ENCODE results near the gene SNTB2.

Gene SNTB2

DNA sequence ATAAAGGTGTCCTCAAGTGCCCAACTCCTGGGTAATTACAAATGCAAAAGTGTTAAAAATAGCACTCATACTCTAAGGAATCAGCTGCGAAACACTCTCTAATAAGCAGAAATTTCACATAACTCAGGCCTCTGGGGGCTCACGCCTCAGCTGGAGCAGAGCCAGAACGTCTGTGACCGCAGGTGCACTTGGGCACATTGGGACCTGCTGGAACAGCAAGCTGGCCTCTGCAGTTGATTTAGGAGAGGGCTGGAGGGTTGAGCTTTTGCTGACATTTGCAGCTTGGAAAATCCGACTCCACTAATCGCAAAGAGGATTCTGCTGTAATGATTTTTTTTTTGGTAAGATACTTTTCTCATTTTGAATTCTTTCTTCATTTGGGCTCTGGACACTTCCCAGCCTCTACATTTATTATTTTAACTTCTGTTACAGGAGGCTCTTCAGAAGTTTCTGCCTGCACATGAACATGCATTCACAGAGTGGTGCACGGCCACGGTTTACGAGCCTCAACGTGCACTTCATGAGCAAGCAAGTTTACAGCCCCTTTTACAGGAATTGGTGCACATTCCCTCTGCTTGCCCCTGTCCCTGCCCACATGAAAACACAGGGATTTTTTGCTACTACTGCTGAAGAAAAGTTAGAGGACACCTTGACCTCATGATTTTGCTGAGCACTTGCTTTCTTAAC lies 4.1 kb upstream of the SNTB2 start:
- peak; percentile 86 for DNase-seq

DNA sequence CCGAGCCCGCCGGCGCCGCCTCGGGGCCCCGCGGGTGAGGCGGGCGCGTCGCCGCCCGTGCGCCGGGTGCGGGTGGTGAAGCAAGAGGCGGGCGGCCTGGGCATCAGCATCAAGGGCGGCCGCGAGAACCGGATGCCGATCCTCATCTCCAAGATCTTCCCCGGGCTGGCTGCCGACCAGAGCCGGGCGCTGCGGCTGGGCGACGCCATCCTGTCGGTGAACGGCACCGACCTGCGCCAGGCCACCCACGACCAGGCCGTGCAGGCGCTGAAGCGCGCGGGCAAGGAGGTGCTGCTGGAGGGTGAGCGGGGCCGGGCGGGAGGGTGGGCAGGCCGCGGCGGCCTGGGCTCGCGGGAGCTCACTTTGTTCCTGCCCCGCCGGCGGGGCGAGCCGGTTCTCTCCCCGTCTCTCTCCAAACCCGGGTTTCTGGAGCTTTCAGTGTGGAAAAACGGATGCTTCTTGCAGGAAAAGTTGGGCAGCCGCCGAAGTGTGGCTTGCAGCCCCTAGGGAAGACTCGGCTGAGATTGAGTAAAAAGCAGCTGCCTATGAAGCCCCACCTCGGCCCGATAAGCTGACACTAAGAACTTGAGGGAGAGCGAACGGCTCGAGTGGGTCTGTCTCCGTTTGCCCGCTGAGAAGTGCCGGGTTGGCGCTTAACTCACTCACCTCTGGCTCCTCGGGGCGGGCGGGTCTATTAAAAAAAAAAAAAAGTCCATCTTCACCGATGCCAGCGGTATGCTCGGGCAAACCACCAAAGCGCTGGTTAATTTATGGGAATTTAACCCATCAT lies 677 bp downstream of the SNTB2 start:
- DNase-seq = peak; percentile 57

DNA sequence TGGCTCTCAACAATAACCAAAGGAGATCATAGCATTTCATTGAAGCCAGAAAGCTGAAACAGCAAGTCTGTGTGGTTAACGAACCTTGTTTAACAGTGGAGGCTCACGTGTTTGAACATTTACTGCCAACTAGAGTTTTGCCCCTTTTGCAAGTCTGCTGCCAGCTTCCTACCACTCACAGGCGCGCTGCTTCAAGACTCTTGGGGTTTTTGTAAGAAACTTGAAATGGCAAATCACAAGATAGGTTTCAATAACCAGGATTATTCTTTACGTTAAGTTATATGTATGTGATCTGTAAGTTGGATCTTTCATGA lies 1.2 kb downstream of the SNTB2 start:
- DNase-seq = peak; percentile 50

DNA sequence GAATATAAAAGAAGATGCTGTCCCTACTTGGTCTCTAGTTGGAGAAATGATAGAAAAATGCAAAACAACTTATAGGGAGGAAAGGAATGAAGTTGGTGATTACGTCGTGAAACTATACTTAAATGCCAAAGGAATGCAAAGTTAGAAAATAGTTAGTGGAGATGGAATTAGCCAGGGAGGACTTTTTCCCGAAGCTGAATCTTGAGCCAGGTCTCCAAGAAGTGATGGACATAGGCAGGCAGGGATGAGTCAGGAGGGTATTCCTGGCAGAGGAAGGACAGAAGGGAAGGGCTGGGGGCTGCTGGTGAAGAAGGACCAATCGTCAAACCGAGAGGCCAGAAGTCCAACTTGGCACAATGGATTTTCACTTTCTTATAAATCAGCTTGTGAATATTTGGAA lies 1.8 kb downstream of the SNTB2 start:
- DNase-seq = no peak

DNA sequence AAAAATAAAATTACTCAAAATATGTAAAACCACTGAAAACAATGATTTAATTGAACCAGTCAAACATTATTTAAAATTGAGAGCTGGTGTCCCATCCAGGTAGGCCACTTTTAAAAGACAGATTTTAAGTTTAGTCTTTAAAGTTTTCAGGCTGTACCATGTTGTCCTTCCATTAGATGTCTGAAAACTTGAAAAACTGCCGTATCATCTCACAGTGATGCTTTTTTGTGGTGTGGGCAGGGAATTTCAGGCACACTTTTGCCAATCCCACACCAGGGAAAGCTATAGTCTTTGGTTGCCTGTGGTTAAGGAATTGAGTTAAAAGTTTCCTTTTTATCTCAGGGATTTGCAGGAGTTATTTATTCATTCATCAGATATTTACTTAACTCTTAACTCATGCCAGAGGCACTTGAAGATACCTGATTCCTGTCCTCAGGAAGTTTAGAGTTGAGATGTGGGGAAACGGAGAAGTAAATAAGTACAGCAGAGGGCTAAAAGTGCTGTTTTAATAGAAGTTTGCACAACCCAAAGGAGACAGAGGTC lies 3.2 kb downstream of the SNTB2 start:
- DNase-seq = no peak

DNA sequence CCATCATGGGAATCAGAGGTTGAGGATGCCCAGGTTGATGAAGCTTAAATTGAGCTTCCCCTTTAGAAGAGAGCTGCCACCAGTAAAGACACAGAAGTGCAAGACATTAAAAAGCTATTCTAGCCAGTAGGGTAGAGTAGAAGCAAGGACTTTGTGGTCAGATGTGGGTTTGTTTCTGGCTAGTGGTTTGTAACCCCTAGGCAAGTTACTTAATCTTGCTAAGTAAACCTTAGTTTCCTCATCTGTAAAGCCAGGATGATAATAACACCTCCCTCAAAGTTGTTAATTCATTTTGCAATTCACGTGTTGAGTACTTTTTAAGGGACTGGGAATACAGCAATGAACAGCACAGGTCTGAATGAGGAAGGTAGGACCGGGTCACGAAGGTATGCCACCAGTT lies 3.6 kb downstream of the SNTB2 start:
- DNase-seq = no peak

DNA sequence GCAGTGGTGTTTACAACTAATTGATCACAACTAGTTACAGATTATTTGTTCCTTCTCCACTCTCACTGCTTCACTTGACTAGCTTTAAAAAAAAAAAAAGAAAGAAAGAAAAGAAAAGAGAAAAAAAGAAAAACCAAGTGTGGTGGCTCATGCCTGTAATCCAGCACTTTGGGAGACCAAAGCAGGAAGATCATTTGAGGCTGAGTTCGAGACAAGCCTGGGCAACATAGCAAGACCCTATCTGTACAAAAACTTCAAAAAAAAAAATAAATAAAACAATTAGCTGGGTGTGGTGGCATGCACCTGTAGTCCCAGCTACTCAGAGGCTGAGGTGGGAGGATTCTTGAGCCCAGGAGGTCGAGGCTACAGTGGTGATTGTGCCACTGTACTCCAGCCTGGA lies 4.2 kb downstream of the SNTB2 start:
- no peak for DNase-seq

DNA sequence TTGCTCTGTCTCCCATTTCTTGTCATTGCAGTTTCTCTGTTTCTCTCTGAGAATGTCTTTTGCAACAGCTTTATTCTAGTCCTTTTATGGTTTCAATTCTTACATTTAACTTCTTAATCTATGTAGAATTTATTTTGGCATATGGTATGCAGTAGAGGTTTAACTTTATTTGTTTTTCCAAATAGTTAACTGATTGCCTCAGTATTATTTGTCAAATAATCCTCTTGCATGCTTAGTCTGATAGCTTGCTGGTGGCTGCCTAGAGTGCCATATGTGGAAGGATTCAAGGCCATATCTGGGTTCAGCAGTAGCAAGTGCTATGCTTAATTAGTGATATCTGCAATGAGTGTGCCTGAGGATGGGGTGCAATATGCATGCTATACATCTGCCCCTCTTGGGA lies 6.9 kb downstream of the SNTB2 start:
- no peak for DNase-seq

DNA sequence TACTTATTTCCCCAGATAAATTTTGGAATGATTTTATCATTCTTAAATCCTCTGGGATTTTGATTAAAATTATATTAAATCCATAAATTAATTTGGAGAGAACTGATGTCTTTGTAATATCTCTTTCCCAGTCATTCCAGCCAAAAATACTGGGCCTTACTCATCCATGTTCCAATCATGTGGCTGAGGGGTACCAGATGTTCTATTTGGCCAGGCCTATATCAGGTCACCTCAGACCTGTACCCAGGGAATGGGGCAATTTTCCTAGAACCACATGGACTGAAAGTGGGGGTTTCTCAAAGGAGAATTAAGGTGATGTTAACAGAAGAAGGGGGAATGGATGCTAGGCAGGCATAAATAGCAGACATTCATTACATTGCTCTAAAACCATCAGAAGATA lies 7.5 kb downstream of the SNTB2 start:
- no peak for DNase-seq

DNA sequence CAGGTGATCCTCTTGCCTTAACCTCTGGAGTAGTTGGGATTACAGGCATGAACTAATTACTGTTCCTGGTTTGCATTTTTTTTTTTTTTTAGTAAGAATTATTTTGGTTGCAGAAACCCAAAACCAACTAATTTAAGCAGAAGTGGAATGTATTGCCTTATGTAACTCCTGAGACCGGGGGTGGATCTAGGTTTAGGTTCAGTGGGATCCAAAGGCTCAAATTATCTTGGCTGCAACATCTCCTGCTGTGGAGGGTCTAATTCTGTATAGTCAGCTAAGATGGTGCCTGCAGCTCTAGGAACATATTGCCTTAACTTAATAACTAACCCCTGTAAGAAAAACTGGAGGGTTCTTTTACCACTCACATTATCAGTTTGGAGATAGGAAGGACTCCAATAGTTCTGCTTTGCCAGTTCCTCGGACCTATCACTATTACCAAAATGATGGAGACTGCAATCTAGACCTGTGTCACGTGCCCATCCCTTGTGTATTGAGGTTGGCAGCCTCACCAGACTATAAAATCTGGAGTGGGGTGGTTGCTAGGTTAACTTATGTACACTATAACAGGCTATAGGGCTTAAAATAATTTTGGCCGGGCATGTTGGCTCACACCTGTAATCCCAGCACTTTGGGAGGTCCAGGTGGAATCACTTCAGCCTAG lies 8.5 kb downstream of the SNTB2 start:
- DNase-seq = peak; percentile 10

DNA sequence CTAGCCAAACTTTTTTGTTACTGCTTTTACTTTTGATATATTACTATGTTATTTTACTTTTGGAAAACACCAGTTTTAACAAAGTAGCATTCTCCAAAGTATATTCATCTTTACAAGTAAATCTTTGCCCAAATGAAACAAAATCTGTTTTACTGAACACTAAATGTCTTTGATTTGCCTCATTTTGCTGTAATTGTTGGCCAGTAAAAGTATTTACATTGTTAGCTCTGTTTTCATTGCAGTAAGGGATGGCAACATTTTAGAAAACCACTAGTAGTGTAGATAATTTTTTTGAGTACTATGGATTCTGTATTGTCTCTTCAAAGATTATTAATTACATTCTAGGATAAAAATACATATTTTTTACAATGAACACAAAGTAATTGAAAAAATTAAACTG lies 10.6 kb downstream of the SNTB2 start:
- no peak for DNase-seq

DNA sequence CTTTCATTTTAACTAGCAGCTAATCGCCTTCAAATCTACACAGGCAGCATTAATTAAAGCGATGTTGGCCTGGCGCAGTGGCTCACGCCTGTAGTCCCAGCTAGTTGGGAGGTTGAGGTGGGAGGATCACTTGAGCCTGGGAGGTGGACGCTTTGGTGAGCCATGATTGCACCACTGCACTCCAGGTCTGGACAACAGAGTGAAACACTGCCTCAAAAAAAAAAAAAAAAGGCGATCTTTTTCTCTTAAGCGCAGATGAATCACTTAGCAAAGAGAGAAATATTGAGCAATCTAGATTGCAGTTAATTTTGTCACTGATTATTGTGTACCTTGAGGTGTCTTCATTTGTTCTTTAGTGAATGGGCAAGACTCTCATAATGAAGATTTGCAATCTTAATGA lies 12.4 kb downstream of the SNTB2 start:
- DNase-seq = no peak

DNA sequence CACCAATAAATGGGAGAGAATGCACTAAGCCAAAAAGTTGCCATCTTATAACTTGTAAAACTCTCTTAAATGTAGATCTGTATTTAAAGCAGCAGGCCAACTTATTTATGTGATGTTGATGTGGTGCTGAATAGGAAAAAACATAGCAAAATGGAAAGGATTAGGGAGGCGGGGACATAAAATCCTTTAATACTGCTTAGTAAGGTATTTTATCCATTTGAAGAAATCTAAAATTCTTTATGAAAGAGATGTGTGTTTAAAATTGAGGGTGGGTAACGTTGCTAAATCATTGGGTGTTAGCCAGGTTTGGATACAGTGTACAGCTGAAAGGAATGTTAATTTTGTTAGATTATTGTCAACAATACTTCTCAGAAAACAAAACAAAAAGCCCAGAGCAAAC lies 14.3 kb downstream of the SNTB2 start:
- DNase-seq = no peak

DNA sequence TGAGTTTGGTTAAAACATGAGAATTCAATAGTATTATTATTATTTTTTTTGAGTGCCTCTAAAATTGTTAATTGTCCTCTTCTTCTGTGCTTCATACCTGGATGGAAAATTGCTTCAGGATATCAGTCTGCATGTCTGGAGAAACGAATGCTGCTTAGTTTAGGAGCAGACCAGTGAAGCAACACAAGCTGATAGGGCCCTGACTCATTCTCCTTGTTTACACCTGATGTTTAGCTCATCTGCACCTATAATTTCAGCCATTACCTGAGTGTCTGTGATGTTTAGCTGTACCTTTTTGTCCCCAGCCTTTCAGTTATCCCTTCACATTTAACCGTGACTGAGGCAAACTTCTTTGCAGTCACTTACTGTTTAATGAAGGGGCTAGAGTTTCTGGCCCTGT lies 14.8 kb downstream of the SNTB2 start:
- peak; percentile 32 for DNase-seq

DNA sequence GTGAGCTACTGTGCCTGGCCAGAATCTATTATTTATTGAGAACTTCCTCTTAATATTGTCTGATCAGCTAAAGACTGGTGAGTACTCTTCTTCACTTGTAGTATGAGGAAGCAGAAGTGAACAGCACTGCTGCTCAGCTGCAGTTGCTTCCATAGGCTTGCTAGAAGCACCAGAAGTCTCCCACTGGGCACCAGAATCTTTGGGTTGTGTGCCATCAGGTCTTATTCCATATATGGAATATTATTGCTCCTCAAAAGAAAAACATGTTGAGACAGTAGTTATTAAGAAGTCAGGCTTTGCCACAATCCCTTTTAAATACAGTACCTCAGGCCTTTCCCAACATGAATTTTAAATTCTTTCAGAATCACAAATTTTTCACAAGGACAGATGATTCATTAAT lies 17.2 kb downstream of the SNTB2 start:
- DNase-seq = no peak

DNA sequence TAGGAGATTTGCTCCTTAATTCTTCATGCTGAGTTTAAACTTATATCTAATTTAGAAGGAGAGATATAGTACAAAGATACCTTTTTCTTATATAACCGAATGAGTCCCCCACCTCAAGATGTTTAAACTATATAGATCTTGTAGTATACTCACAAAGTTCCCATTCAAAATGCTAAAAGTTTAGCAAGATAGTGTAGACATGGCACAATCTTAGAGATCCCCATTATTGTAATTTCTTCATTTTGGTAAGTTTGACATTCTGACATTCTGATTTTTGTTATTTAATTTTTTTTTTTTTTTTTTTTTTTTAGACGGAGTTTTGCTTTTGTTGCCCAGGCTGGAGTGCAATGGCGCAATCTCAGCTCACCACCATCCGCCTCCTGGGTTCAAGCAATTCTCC lies 22.8 kb downstream of the SNTB2 start:
- no peak for DNase-seq

DNA sequence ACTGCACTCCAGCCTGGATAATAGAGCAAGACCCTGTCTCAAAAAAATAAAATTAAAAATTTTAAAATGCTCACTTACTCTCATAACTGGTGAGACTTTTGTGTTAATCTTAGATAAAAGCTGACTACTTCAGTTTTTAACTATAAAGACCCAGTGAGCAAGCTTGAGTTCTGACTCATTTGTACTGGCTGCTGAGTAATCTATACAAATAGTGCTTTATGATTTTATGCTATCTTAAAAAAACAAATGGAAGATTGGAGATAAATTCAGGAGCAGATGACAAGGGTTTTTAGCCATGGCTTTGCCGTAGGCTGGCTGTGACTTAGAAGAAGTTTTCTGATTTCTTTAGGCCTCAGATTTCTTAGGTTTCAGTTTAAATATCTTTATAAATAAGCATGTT lies 30.5 kb downstream of the SNTB2 start:
- DNase-seq = no peak

DNA sequence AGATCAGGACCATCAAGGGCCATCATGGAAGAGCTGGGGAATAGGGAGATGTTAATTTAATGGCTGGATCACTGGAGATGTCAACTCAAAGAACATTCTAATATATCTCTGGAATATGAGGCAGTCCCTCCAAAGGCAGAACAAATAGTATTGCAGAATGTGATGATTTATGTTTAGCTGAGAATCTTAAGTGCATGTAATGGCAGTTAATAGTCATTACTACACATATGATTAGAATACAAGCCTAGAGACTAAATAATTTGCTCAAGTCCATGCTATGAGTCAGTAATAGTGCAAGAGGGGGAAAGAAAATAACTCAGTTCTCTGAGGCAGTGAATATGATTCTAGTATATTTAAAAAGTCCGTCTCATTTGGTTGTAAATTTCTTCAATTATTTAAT lies 32.3 kb downstream of the SNTB2 start:
- DNase-seq = no peak

DNA sequence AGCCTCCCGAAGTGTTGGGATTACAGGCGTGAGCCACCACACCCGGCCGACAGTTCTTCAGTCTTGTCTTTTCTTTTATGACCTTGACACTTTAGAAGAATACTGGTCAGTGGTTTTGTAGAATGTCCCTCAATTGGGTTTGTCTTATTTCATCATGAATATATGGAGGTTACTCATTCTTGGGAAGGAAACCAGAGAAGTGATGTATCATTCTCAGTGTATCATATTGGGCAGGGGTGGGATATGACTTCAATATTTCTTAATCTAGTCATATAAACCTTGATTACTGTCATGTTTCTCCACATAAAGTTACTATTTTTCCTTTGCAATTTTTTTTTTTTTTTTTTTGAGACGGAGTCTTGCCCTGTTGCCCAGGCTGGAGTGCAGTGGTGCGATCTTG lies 36.9 kb downstream of the SNTB2 start:
- no peak for DNase-seq

DNA sequence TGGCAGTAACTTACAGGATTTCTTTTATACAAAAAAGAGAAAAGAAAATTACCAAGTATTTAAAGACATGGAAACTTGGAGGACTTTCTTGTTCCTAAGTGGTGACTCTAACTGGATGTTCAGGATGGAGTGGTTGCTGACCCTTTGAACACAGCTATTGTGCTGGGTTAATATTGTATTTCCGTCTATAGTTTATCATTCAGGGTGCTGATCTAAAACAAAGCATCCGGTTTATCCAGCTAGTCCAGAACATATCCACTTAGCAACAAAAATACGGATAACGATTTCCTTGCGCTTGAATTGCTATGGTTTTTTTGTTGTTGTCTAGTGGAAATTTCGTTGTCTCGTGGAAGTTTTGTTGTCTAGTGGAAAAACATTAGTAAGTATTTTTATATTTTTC lies 38.2 kb downstream of the SNTB2 start:
- no peak for DNase-seq

DNA sequence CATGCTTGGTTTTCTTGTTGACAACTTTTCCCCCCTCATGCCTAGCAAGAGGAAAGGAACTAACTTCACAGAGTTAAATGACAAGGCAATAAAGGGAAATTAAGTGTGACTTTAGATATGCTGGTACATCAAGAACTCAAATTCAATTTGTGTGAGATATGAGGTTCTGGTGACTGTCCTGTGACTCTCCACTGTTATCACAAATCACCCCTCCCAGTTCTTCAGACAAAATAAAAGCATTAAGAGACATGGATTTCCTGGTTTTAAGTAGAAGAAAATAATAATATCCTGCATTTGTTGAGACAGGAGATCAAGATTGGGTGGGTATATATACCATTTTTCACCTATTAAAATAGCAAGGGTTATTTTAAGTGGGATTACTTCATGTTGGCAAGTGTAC lies 46.2 kb downstream of the SNTB2 start:
- no peak for DNase-seq

DNA sequence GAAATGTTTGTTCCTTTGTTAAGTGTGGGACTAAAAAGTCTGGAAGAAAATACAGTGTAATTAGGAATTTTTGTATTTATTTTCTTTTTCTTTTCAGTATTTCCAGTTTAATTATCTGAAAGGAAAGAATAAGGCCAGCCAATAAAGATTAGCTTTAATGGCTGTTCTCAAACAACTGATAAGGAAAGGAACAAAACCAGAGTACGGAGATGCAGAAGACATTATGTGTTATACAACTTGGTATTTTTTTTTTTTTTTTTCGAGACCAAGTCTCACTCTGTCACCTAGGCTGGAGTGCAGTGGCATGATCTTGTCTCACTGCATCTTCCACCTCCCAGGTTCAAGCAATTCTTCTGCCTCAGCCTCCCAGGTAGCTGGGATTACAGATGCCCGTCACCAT lies 47.5 kb downstream of the SNTB2 start:
- no peak for DNase-seq

DNA sequence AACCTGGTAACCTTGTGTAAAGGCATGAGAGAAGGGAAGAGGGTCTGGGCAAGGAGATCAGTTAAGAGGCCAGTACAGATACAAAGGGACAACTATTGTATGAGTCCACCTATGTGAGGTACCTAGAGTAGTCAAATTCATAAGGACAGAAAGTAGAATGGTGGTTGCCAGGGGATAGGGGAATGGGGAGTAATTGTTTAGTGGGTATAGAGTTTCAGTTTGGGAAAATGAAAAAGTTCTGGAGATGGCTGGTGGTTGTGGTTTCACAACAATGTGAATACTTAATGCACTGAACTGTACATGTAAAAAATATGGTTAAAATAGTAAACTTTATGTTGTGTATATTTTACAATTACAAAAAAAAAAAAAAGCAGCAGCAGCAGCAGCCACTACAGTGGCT lies 49.4 kb downstream of the SNTB2 start:
- DNase-seq = no peak

DNA sequence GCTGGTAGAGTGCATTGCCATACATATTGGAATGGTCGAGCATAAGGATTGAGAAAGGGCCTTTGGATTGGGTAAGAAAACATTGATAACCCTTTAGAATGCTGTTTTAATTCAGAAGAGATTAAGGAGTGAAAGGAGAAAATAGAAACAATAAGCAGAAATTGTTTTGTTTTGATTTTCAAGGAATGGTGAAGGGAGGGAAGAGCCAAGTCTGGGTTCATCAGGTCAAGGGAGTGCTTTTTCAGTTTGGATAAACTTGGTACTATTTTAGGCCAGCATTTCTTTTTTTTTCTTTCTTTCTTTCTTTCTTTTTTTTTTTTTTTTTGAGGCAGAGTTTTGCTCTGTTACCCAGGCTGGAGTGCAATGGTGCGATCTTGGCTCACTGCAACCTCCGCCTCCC lies 50.3 kb downstream of the SNTB2 start:
- DNase-seq = no peak

Measured in NCI-H2171 treated with DMSO at 0.1 percent for 48 hours (cell line).